HG03558 (cell line): ENCODE results near the gene WNK2.

Source experiments
- ATAC-seq: cut with Tn5 transposase; IDR thresholded peaks from one replicate; pipeline ENCODE4 v1.9.1; 2021; ENCODE audit warnings: moderate number of reproducible peaks; ENCODE audit not compliant: unreplicated experiment; ENCODE audit errors: extremely low read depth

WNK2 gene

GRCh38 chr9:93159601-93160471 is 24.1 kb upstream of the WNK2 start:
- no peak for ATAC-seq

GRCh38 chr9:93161786-93162562 is 22.0 kb upstream of the WNK2 start:
- ATAC-seq: no peak

DNA sequence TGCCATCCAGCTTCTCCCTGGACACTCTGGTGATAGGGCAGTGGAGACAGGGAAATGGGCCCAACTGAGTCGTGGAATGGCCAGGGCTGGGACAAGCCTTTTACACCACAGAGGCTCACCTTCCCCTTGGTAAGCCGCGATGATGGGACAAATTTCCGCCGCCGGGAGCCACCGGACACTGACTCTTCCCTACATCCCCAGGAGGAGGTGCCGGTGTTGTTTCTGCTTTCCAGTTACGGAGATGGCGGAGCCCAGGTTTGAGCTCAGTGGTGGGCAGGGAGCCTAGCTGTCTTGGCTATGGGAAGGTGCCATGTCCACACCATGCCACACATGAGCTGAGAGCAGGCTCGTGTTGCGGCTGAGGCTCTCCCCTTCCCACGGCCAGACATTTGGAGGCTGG is 19.9 kb upstream of the WNK2 start:
- ATAC-seq: no peak

DNA sequence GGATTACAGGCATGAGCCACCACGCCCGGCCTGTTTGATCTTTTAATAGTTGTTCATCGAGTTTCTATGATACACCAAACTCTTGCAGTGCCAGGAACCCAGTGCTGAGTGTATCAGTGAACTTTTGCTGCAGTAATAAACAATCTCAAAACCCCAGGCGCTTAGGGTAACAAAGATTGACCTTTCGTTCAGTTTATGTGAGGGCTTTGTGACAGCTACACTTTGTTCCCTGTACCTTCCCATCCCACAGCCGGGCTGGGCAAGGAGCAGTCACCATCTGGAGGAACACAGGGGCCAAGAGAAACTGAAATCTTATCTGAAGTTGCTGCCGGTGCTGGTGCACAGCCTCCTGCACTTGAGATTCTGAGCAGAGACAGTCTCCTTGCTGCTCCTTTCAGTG is 17.2 kb upstream of the WNK2 start:
- no peak for ATAC-seq

GRCh38 chr9:93167185-93167584 is 16.8 kb upstream of the WNK2 start:
- no peak for ATAC-seq

GRCh38 chr9:93167838-93168237 is 16.1 kb upstream of the WNK2 start:
- ATAC-seq: no peak

- ATAC-seq: no peak
These were observed 15.4 kb upstream of the WNK2 start for GRCh38 chr9:93168581-93168980.

DNA sequence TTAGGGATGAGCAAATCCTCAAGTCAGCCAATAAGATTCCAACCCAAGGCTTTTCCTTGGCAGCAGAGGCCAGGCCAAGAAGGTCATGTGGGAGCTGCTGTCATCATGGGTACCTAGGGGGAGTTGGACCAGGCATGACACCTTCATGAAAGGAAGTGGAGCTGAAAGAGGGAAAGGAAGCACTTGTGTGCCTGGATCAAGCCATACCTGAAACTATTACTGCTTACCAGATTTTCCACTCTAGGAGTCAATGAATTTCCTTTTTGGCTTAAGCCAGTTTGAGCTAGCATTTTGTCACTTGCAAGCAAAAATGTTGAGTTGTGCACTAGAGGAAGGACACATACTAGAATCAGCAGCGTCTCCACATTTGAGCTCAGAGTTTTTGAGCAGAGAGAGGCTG is 14.5 kb upstream of the WNK2 start:
- no peak for ATAC-seq

DNA sequence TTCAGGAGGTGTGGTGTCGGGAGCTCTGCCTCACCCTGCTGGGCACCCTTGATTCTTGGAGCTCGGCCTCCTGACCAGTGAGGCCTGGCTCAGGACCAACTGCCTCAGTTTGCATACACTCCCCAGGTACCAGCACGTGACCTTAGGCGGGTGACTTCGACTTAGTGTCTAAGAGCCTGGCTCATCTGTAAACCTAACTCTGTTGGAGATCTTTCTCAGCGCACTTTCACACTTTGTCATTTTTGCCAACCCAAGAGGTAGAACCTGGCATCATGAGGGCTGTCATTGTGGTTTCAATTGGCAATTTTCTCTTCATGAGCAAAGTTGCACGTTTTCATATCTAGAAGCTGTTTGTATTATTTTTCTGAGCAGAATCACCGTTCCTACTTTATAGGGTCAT is 13.4 kb upstream of the WNK2 start:
- ATAC-seq: no peak

- no peak for ATAC-seq
These were observed 12.5 kb upstream of the WNK2 start for GRCh38 chr9:93171261-93171990.

GRCh38 chr9:93172666-93173364 is 11.1 kb upstream of the WNK2 start:
- ATAC-seq: no peak

- ATAC-seq: no peak
These were observed 10.4 kb upstream of the WNK2 start for GRCh38 chr9:93173365-93174051.

DNA sequence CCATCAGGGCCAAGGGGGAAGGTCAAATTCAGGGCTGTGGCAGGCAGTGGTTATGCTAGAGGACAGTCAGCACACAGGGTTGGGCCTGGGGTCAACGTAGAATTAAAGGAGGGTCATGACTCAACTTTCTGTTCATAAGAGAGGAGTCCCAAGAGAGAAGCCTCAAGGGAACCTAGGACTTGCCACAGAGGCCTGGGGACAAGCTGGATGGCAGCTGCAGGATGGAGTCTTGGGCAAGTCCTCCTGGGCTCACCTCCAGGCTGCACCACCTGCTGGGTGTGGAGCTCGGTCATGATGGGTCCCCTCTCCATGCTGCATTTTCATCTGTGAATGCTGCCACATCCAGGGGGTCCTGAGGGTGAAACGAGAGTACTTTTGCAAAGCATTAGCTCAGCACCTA is 9.0 kb upstream of the WNK2 start:
- ATAC-seq: no peak

DNA sequence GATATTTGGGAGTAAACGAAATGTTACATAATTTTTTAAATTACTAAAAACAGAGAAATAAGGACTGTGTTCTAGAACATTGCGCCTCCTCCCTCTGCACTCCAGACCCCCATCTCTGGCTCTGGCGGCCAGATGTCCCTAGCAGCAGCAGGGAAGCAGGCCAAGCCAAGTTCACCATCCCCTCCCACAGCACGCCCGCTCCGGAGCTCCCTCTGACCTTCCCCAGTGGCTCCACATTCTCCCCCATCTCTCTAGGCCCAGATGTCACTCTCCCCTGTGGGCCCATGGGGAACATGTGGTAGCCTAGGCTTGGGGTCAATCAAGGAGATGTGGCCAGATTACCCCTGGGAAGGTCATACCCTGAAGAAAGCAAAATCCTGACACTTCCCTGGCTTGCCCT is 6.3 kb upstream of the WNK2 start:
- no peak for ATAC-seq

- no peak for ATAC-seq
These were observed 4.8 kb upstream of the WNK2 start for GRCh38 chr9:93178851-93179786.

DNA sequence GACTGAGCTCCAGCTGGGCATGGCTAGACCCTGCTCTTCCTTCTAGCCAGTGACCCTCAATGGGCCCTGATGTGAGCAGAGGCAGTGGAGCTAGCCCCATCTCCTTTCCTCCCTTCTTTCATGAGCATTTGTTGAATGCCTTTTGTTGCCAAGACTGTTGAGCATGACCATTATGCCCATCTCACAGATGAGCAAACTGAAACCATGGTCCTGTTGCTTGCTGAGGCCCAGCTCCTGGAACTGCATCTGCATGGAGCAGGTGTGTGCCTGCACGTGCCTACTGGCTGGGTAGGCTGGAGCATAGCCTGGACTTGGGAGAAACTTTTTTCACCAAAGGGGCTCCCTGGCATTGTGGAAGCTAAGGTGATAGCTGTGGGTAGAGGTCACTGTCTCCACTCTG is 3.0 kb upstream of the WNK2 start:
- no peak for ATAC-seq

- no peak for ATAC-seq
These were observed 2.1 kb upstream of the WNK2 start for GRCh38 chr9:93181672-93182435.

- no peak for ATAC-seq
These were observed 1.4 kb upstream of the WNK2 start for GRCh38 chr9:93182572-93182971.
